HEK293T (cell line): ENCODE results near the gene RNF144A.

Experiments
- CTCF ChIA-PET: fragments of 350-600 bp; formaldehyde crosslinking; extraction: SDS; loops from one replicate; lab custom pipeline; 2021; ENCODE audit warnings: antibody characterized with exemption, inconsistent platforms; lab: Yijun Ruan, JAX
- POLR2A ChIA-PET: fragments of 350-600 bp; formaldehyde crosslinking; extraction: SDS; loops from one replicate; lab custom pipeline; 2020; ENCODE audit warnings: antibody characterized with exemption, inconsistent platforms; lab: Yijun Ruan, JAX
- DNase-seq: peaks from one replicate; pipeline ENCODE4 v3.0.0; 2012; ENCODE audit warnings: mixed read lengths; ENCODE audit errors: extremely low spot score
- ARNT ChIP-seq: fragments of 450-650 bp; IDR thresholded peaks from 2 replicates; pipeline ENCODE4 v1.6.1; 2017; ENCODE audit warnings: mild to moderate bottlenecking
- BHLHE40 ChIP-seq: fragments of 450-650 bp; IDR thresholded peaks from 2 replicates; pipeline ENCODE4 v1.6.1; 2016; ENCODE audit warnings: mild to moderate bottlenecking, moderate library complexity, borderline replicate concordance
- CTBP1 ChIP-seq: fragments of 450-650 bp; IDR thresholded peaks from 2 replicates; pipeline ENCODE4 v1.6.1; 2016; ENCODE audit warnings: borderline replicate concordance
- ELF4 ChIP-seq: fragments of 450-650 bp; IDR thresholded peaks from 2 replicates; pipeline ENCODE4 v1.6.1; 2017; ENCODE audit warnings: antibody characterized with exemption
- FOXA1 ChIP-seq: fragments of 450-650 bp; IDR thresholded peaks from 2 replicates; pipeline ENCODE4 v1.6.1; 2016; ENCODE audit warnings: mild to moderate bottlenecking
- FOXK2 ChIP-seq: fragments of 450-650 bp; IDR thresholded peaks from 2 replicates; pipeline ENCODE4 v1.6.1; 2016; ENCODE audit warnings: mild to moderate bottlenecking
- FOXM1 ChIP-seq: fragments of 450-650 bp; IDR thresholded peaks from 2 replicates; pipeline ENCODE4 v1.6.1; 2017; ENCODE audit warnings: mild to moderate bottlenecking, borderline replicate concordance
- HDGF ChIP-seq: fragments of 450-650 bp; IDR thresholded peaks from 2 replicates; pipeline ENCODE4 v1.6.1; 2017; ENCODE audit warnings: antibody characterized with exemption, borderline replicate concordance
- L3MBTL2 ChIP-seq: fragments of 450-650 bp; conservative IDR thresholded peaks from 2 replicates; pipeline ENCODE4 v1.6.1; 2016; ENCODE audit warnings: mild to moderate bottlenecking
- LEF1 ChIP-seq: fragments of 450-650 bp; IDR thresholded peaks from 2 replicates; pipeline ENCODE4 v1.6.1; 2017; ENCODE audit warnings: mild to moderate bottlenecking, borderline replicate concordance
- NFRKB ChIP-seq: fragments of 450-650 bp; IDR thresholded peaks from 2 replicates; pipeline ENCODE4 v1.6.1; 2016; ENCODE audit warnings: mild to moderate bottlenecking, moderate library complexity
- SP1 ChIP-seq: fragments of 450-650 bp; IDR thresholded peaks from 2 replicates; pipeline ENCODE4 v1.6.1; 2017
- SUZ12 ChIP-seq: fragments of 450-650 bp; IDR thresholded peaks from 2 replicates; pipeline ENCODE4 v1.6.1; 2016; ENCODE audit warnings: mild to moderate bottlenecking
- TARDBP ChIP-seq: fragments of 450-650 bp; IDR thresholded peaks from 2 replicates; pipeline ENCODE4 v1.6.1; 2016
- ZNF384 ChIP-seq: fragments of 450-650 bp; IDR thresholded peaks from 2 replicates; pipeline ENCODE4 v1.6.1; 2016
- TF ChIP-seq, protein P1 (sequence below): fragments of 450-650 bp; IDR thresholded peaks from 2 replicates; pipeline ENCODE4 v1.6.1; 2016

The RNF144A gene

DNA sequence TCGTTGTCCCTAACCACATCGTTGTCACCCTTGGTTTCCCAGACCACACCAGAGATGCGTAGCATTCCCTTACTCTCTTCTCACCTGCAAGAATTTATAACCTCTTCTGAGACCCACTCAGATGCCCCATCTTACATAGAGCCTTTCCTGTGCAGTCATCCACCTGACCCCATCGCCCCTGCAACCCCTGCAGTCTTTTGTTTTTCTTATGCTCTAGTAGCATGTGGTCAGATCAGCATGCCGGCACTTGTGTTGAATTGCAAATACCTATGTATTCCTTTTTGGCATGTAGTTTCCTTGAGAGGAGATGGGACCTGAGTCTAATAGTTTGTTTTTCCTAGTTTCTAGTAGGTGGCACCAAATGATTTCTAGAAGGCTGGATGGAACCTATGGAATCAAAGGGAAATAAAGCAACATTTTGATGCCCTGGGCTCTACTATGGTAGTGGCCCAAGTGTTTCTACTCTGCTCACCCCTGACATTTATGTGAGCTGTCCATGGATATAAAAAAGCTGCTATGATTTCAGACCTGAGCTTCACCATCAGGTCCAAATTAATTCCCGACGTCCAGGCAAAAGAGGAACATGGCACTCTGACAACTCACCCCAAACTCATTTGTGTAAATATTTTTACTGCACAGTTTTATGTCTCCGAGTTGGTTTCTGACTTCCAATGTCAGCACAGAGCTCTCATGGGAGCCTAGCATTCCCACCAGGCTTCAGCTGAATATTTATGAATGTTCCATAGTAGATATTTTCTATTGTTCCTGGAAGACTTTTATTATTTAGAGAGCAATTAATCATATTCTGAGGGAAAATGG lies 143.6 kb downstream of the RNF144A start:
- ChIA-PET CTCF (no interaction called here), POLR2A (no interaction called here)
- no peak for DNase-seq
- no peak for TF ChIP-seq CTBP1

- DNase-seq: no peak
- TF ChIP-seq FOXK2: no peak
- no peak for TF ChIP-seq ZNF384
- TF ChIP-seq, protein P1, sequence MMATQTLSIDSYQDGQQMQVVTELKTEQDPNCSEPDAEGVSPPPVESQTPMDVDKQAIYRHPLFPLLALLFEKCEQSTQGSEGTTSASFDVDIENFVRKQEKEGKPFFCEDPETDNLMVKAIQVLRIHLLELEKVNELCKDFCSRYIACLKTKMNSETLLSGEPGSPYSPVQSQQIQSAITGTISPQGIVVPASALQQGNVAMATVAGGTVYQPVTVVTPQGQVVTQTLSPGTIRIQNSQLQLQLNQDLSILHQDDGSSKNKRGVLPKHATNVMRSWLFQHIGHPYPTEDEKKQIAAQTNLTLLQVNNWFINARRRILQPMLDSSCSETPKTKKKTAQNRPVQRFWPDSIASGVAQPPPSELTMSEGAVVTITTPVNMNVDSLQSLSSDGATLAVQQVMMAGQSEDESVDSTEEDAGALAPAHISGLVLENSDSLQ: no peak
- no peak for TF ChIP-seq CTBP1
- no peak for TF ChIP-seq LEF1
- TF ChIP-seq BHLHE40: no peak
- TF ChIP-seq NFRKB: no peak
- no peak for TF ChIP-seq FOXA1
- TF ChIP-seq ARNT: no peak
- TF ChIP-seq SUZ12: no peak
- TF ChIP-seq HDGF: no peak
- TF ChIP-seq FOXM1: no peak
- no peak for TF ChIP-seq TARDBP
- no peak for TF ChIP-seq L3MBTL2
- TF ChIP-seq SP1: no peak
- TF ChIP-seq ELF4: no peak
- POLR2A ChIA-PET: no interaction called here
- CTCF ChIA-PET: no interaction called here
Observed at GRCh38 chr2:7061450-7061789, 144.2 kb downstream of the RNF144A start.

GRCh38 chr2:7061921-7062320 lies 144.7 kb downstream of the RNF144A start:
- ChIA-PET CTCF (no interaction called here), POLR2A (no interaction called here)
- TF ChIP-seq CTBP1: no peak
- DNase-seq: no peak

DNA sequence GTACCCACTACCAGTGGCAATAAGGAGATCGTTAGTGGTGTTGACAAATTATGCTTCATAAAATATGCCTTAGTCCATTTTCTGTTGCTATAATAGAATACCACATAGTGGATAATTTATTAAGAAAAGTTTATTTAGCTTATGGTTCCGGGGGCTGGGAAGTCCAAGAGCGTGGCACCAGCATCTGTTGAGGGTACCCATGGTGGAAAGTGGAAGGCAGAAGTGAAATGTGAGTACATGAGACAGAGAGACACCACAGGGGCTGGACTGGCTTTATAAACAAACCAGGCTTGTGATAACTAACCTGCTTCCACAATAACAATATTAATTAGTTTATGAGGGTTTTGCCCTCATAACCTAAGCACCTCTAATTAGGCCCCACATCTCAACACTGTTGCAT lies 146.6 kb downstream of the RNF144A start:
- TF ChIP-seq BHLHE40 (no peak), ELF4 (no peak), FOXK2 (no peak), L3MBTL2 (no peak), LEF1 (no peak)
- no peak for DNase-seq
- CTCF ChIA-PET: no interaction called here
- POLR2A ChIA-PET: no interaction called here

DNA sequence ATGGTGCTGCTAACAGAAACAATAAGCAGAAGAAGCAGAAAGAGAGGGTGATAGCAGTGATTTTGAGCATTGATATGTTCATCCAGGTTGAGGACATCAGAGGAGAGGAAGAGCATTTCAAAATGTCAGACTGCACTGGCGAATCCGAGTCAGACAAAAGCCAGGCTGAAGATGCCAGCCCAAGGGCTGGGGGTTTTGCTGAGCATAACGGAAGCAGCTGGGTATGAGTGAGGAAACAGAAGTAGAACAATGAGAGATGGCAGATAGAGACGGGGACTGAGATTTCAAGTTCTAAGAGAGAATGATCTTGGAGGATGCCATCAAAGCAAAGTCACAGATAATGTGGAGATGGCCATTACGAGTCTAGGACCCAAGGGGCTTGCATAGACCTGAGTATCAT lies 151.2 kb downstream of the RNF144A start:
- TF ChIP-seq ARNT (no peak), SUZ12 (no peak), FOXM1 (no peak), SP1 (no peak), NFRKB (no peak), ELF4 (no peak), L3MBTL2 (no peak), FOXA1 (no peak), HDGF (no peak), ZNF384 (no peak), CTBP1 (no peak), TARDBP (no peak), BHLHE40 (no peak), LEF1 (no peak), FOXK2 (no peak)
- TF ChIP-seq, protein P1: no peak
- DNase-seq: no peak
- POLR2A ChIA-PET: no interaction called here
- CTCF ChIA-PET: interaction anchor here (1.3 kb wide), 1 partner anchor 14 kb away, joined by 4 read pairs; no protein-coding TSS in a partner anchor

DNA sequence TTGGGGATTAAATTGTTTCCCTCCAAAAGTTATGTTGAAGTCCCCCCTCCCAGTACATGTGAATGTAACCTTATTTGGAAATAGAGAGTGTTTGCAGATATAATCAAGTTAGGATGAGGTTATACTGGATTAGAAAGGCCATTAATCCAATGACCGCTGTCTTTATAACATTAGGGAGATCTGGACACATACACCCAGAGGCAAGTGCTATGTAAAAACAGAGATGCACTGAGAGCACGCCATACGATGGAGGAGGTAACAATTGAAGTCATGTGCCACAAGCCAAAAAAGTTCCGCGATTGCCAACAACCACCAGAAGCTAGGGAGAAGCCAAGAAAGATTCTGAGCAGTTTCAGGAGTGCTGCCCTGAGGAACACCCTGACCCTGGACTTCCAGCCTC lies 153.3 kb downstream of the RNF144A start:
- TF ChIP-seq SUZ12 (no peak), CTBP1 (no peak), HDGF (no peak), BHLHE40 (no peak), FOXM1 (no peak), L3MBTL2 (no peak), SP1 (no peak)
- ChIA-PET POLR2A (no interaction called here), CTCF (no interaction called here)
- no peak for DNase-seq

DNA sequence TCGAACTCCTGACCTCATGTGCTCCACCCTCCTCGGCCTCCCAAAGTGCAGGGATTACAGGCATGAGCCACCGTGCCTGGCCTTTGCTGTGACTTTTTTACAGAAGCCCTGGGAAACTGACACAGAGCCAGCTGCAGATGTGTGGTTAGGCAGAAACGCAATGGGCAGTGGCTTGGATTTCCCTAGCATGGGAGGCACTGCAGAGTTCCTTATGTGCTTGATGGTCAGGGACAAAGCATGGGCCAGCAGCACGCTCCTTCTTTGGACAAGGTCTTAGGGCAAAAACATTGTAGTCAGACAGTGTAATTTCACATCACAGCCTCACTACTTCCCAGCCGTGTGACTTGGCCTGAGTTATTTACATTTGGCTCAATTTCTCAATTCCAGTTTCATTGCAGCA lies 153.9 kb downstream of the RNF144A start:
- no peak for DNase-seq
- ChIA-PET POLR2A (no interaction called here), CTCF (no interaction called here)
- TF ChIP-seq HDGF (no peak), BHLHE40 (no peak), ELF4 (no peak), TARDBP (no peak), NFRKB (no peak), FOXM1 (no peak), L3MBTL2 (no peak), FOXA1 (no peak), SP1 (no peak), FOXK2 (no peak), CTBP1 (no peak), ARNT (no peak), ZNF384 (no peak)
- TF ChIP-seq, protein P1: no peak
